Keratinocyte (primary cell): ENCODE results near the gene BTG3. TPM values are rescaled to one million over a fixed set of nuclear protein-coding genes. Genes with fewer than 3 reads are reported as not detected.

ENCODE experiments used
- DNase-seq: peaks from one replicate; pipeline ENCODE4 v3.0.0-alpha.2; 2011; ENCODE audit warnings: low read depth, missing footprints, low spot score
- FAIRE-seq: peaks from 2 replicates; lab custom pipeline; 2011; peaks lifted over from hg19 to GRCh38; lab: Jason Lieb, UNC
- H2AFZ ChIP-seq: 2 replicates; pipeline ENCODE4 v1.6.0; 2012; ENCODE audit warnings: low read length, control low read depth, inconsistent platforms; ENCODE audit not compliant: control insufficient read depth
- H3K27ac ChIP-seq: 2 replicates; pipeline ENCODE4 v1.5.1; 2011; ENCODE audit warnings: low read length; ENCODE audit not compliant: control insufficient read depth, insufficient read depth
- H3K27me3 ChIP-seq: 3 replicates; pipeline ENCODE4 v1.6.0; 2011; ENCODE audit warnings: low read length; ENCODE audit not compliant: control insufficient read depth, insufficient read depth; ENCODE audit errors: extremely low read depth
- H3K36me3 ChIP-seq, 2 experiments: 2 replicates in 1 of 2; 3 replicates in 1 of 2; pipeline ENCODE4 v1.5.1; 2011; ENCODE audit warnings: low read length in 2 of 2, mild to moderate bottlenecking in 1 of 2; ENCODE audit not compliant: control insufficient read depth in 2 of 2, insufficient read depth in 2 of 2; ENCODE audit errors: extremely low read depth in 1 of 2
- H3K4me1 ChIP-seq: 3 replicates; pipeline ENCODE4 v1.5.1; 2011; ENCODE audit warnings: low read length; ENCODE audit not compliant: control insufficient read depth, insufficient read depth; ENCODE audit errors: extremely low read depth
- H3K4me2 ChIP-seq: 3 replicates; pipeline ENCODE4 v1.6.0; 2011; ENCODE audit warnings: low read depth, low read length; ENCODE audit not compliant: control insufficient read depth, insufficient read depth; ENCODE audit errors: extremely low read depth
- H3K4me3 ChIP-seq, 3 experiments: fragments of 200-600 bp in 1 of 3; sonication (generic) in 1 of 3; 2 replicates in 2 of 3; 3 replicates in 1 of 3; pipeline ENCODE4 v1.5.1; 2011 to 2016; ENCODE audit warnings: low read length in 3 of 3, mild to moderate bottlenecking in 3 of 3, control low read depth in 2 of 3, inconsistent platforms in 1 of 3, low read depth in 1 of 3, mixed read lengths in 1 of 3, mixed run types in 1 of 3, moderate library complexity in 1 of 3; ENCODE audit not compliant: control insufficient read depth in 2 of 3, insufficient read depth in 2 of 3; ENCODE audit errors: extremely low read depth in 1 of 3
- H3K79me2 ChIP-seq: 2 replicates; pipeline ENCODE4 v1.6.0; 2012; ENCODE audit warnings: low read length; ENCODE audit not compliant: control insufficient read depth, insufficient read depth
- H3K9ac ChIP-seq: 3 replicates; pipeline ENCODE4 v1.6.0; 2011; ENCODE audit warnings: low read length; ENCODE audit not compliant: control insufficient read depth, insufficient read depth; ENCODE audit errors: extremely low read depth
- H3K9me1 ChIP-seq: 3 replicates; pipeline ENCODE4 v1.6.0; 2011; ENCODE audit warnings: low read length; ENCODE audit not compliant: control insufficient read depth, insufficient read depth; ENCODE audit errors: extremely low read depth
- H3K9me3 ChIP-seq: 2 replicates; pipeline ENCODE4 v1.5.1; 2012; ENCODE audit warnings: low read depth, low read length; ENCODE audit not compliant: control insufficient read depth
- H4K20me1 ChIP-seq: 3 replicates; pipeline ENCODE4 v1.6.0; 2011; ENCODE audit warnings: low read length; ENCODE audit not compliant: control insufficient read depth, insufficient read depth; ENCODE audit errors: extremely low read depth
- EZH2 ChIP-seq: IDR thresholded peaks from one replicate; pipeline ENCODE4 v1.6.1; 2012; ENCODE audit warnings: inconsistent platforms, mild to moderate bottlenecking, low read length, moderate library complexity
- dilution Hi-C: fragments of 300-500 bp; cut with MboI; formaldehyde crosslinking; loops from one replicate; pipeline ENCODE4 v1.7.0; 2020; ENCODE audit warnings: low sequenced_read_pairs; ENCODE audit not compliant: extremely low pct_ligation_motif_present
- polyA plus RNA-seq, 5 experiments: library from polyadenylated mRNA; depleted of rRNA in 3 of 5; stranded (reverse) in 3 of 5; stranded (forward) in 1 of 5; unstranded in 1 of 5; fragments of >200 nt; gene quantifications; 1 replicate in 1 of 5; 2 replicates in 3 of 5; 3 replicates in 1 of 5; pipeline versions ENCODE4 v1.2.1 to v1.2.3, GENCODE V29; 2011 to 2012; ENCODE audit warnings: missing spikeins in 2 of 5, low read depth in 1 of 5, low replicate concordance in 1 of 5
- TF ChIP-seq, protein P1 (sequence below), 3 experiments: IDR thresholded peaks in 1 of 3; conservative IDR thresholded peaks in 1 of 3; optimal IDR thresholded peaks in 1 of 3; 2 replicates in 2 of 3; 3 replicates in 1 of 3; pipeline versions ENCODE3 to v1.5.1; 2011; ENCODE audit warnings: low read length in 3 of 3, mild to moderate bottlenecking in 3 of 3, moderate library complexity in 2 of 3, control low read depth in 1 of 3, inconsistent platforms in 1 of 3; ENCODE audit not compliant: insufficient read depth in 2 of 3; ENCODE audit errors: extremely low read depth in 1 of 3

Gene BTG3
- polyA plus RNA-seq, 1 donor (not counting 4 experiments of a cell fraction or from before 2014, with no cell fraction given), result 51.2 TPM

DNA sequence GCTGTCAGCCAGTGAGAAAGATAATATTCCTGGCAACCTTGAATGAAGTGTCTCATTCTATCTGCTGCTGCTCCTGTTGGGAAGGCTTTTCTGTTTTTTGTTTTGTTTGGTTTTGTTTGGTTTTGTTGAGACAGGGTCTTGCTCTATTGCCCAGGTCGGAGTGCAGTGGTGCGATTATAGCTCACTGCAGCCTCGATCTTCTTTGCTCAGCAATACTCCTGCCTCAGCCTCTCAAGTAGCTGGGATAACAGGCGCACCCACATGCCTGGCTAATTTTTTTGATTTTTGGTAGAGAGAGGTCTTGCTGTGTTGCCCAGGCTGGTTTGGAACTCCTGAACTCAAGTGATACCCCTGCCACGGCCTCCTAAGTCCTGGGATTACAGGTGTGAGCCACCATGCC is 37.6 kb downstream of the BTG3 start:
- no peaks in the 10 kb centered on the region for H3K27me3 ChIP-seq
- DNase-seq (no peak), FAIRE-seq (no peak)
- no peak overlapping the region for H3K4me2 ChIP-seq
- H3K9me1 ChIP-seq, result no peaks in the 10 kb centered on the region
- no peaks in the 10 kb centered on the region for H3K4me1 ChIP-seq
- no peak overlapping the region for H3K27ac ChIP-seq
- H3K4me3 ChIP-seq, result no peak overlapping the region
- H2AFZ ChIP-seq, result no peak overlapping the region
- H4K20me1 ChIP-seq, result no peaks in the 10 kb centered on the region
- no peaks in the 10 kb centered on the region for H3K79me2 ChIP-seq
- dilution Hi-C loops, result no loop called here
- H3K9ac ChIP-seq, result no peak overlapping the region
- H3K36me3 ChIP-seq, result peaks cover 0 to 4% of the 10 kb centered on the region in 2 experiments
- TF ChIP-seq, protein P1, sequence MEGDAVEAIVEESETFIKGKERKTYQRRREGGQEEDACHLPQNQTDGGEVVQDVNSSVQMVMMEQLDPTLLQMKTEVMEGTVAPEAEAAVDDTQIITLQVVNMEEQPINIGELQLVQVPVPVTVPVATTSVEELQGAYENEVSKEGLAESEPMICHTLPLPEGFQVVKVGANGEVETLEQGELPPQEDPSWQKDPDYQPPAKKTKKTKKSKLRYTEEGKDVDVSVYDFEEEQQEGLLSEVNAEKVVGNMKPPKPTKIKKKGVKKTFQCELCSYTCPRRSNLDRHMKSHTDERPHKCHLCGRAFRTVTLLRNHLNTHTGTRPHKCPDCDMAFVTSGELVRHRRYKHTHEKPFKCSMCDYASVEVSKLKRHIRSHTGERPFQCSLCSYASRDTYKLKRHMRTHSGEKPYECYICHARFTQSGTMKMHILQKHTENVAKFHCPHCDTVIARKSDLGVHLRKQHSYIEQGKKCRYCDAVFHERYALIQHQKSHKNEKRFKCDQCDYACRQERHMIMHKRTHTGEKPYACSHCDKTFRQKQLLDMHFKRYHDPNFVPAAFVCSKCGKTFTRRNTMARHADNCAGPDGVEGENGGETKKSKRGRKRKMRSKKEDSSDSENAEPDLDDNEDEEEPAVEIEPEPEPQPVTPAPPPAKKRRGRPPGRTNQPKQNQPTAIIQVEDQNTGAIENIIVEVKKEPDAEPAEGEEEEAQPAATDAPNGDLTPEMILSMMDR (optimal IDR thresholded peaks at IDR 0.05 in 1 of 3, IDR thresholded peaks at IDR 0.05 in 1 of 3, conservative IDR thresholded peaks at IDR 0.05 in 1 of 3; ENCODE audit: extremely low read depth in 1 of 3, insufficient read depth in 2 of 3, low read length in 3 of 3), result no peak
- no peak for TF ChIP-seq EZH2
- H3K9me3 ChIP-seq, result no peaks in the 10 kb centered on the region

DNA sequence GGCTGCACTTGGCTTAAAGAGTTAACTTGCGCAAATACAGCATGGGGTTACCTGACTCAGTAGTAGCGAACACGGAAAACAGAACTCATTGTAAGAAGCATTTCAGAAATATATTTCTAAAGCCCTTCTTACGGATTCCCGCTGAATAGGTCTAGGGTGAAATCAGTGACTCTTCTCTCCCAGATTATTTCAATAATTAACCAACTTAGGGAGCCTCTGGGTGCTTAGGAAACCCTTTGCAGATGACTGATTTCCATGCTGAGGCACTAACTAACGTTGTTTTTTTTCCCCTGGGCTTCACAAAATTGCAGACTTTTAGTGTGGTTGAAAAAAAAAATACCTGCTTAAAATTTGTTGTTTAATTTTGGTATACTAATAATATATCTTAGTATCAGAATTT is 40.3 kb downstream of the BTG3 start:
- Histone ChIP-seq H3K9me3 (no peaks in the 10 kb centered on the region), H3K4me1 (no peaks in the 10 kb centered on the region), H3K36me3 (no peaks in the 10 kb centered on the region), H4K20me1 (no peaks in the 10 kb centered on the region), H3K27me3 (no peaks in the 10 kb centered on the region), H3K9ac (no peak overlapping the region), H3K4me2 (no peak overlapping the region), H3K4me3 (no peak overlapping the region), H3K79me2 (no peaks in the 10 kb centered on the region), H2AFZ (no peak overlapping the region), H3K9me1 (no peaks in the 10 kb centered on the region), H3K27ac (no peak overlapping the region)
- DNase-seq (no peak), FAIRE-seq (no peak)
- no peak for TF ChIP-seq EZH2
- TF ChIP-seq, protein P1 (optimal IDR thresholded peaks at IDR 0.05 in 1 of 3, IDR thresholded peaks at IDR 0.05 in 1 of 3, conservative IDR thresholded peaks at IDR 0.05 in 1 of 3; ENCODE audit: extremely low read depth in 1 of 3, insufficient read depth in 2 of 3, low read length in 3 of 3), result no peak
- dilution Hi-C loops, result loop anchor here (25.0 kb wide), 1 partner anchor 185 kb away; no protein-coding TSS in a partner anchor
